HepG2 (cell line): ENCODE data around the gene SFT2D2.

Source experiments
- ATF3 ChIP-seq: sonication (generic); formaldehyde crosslinking; IDR thresholded peaks from 2 replicates; pipeline ENCODE4 v1.4.0; 2020; ENCODE audit warnings: missing genetic modification reagents
- GABPA ChIP-seq, 2 experiments: IDR thresholded peaks; 2 replicates each; pipeline ENCODE4 v1.6.1; 2011 to 2016; ENCODE audit warnings: low read depth in 2 of 2, low read length in 1 of 2, missing biosample characterization in 1 of 2, missing genetic modification characterization in 1 of 2
- GTF2F1 ChIP-seq: fragments of 150-350 bp; IDR thresholded peaks from 2 replicates; pipeline ENCODE4 v1.6.1; 2014; ENCODE audit warnings: low read length
- HMG20B ChIP-seq: conservative IDR thresholded peaks from 2 replicates; pipeline ENCODE4 v1.6.1; 2016; ENCODE audit warnings: missing genetic modification reagents, missing compliant biosample characterization
- ZNF740 ChIP-seq: sonication (generic); formaldehyde crosslinking; IDR thresholded peaks from 2 replicates; pipeline ENCODE4 v1.4.0; 2020; ENCODE audit warnings: missing genetic modification reagents
- TF ChIP-seq, protein P1 (sequence below): sonication (generic); formaldehyde crosslinking; IDR thresholded peaks from 2 replicates; pipeline ENCODE4 v1.4.0; 2020; ENCODE audit warnings: missing genetic modification reagents

GRCh38 chr1:168195199-168196135 is 30.3 kb upstream of the SFT2D2 start:
- TF ChIP-seq ZNF740 (CRISPR knock-in tag): no peak
- TF ChIP-seq GTF2F1: no peak
- TF ChIP-seq ATF3 (CRISPR knock-in tag): no peak
- TF ChIP-seq HMG20B (CRISPR knock-in tag): no peak
- no peak for TF ChIP-seq GABPA (IDR thresholded peaks at IDR 0.05; ENCODE audit: low read depth, low read length)
- no peak for TF ChIP-seq GABPA (CRISPR knock-in tag; IDR thresholded peaks at IDR 0.05; ENCODE audit: low read depth)
- TF ChIP-seq, protein P1, sequence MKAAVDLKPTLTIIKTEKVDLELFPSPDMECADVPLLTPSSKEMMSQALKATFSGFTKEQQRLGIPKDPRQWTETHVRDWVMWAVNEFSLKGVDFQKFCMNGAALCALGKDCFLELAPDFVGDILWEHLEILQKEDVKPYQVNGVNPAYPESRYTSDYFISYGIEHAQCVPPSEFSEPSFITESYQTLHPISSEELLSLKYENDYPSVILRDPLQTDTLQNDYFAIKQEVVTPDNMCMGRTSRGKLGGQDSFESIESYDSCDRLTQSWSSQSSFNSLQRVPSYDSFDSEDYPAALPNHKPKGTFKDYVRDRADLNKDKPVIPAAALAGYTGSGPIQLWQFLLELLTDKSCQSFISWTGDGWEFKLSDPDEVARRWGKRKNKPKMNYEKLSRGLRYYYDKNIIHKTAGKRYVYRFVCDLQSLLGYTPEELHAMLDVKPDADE: no peak
